MM.1S (cell line): Measurements from ENCODE around the gene MACROD2.

Source experiments
- CTCF ChIP-seq: fragments of 300-600 bp; sonication (generic); IDR thresholded peaks from 2 replicates; pipeline ENCODE4 v1.5.1; 2016; ENCODE audit warnings: antibody characterized with exemption, low read length, mixed read lengths
- EZH2 ChIP-seq: fragments of 300-600 bp; sonication (generic); optimal IDR thresholded peaks from 2 replicates; pipeline ENCODE3; 2017; ENCODE audit warnings: low read depth, mild to moderate bottlenecking, antibody characterized with exemption, low read length, mixed read lengths
- EZH2phosphoT487 ChIP-seq: fragments of 300-600 bp; sonication (generic); IDR thresholded peaks from 2 replicates; pipeline ENCODE4 v1.6.1; 2018; ENCODE audit warnings: antibody characterized with exemption, low read length

- TF ChIP-seq EZH2 (no peak), CTCF (no peak), EZH2phosphoT487 (no peak)
These were observed 1190.0 kb downstream of the MACROD2 start for GRCh38 chr20:15185322-15185721.
